ENCODE results near the gene DHRS13.

GRCh38 chr17:28860363-28860808 lies 42.5 kb downstream of the DHRS13 start:
- no peak for TF ChIP-seq GATA2 (IDR thresholded peaks at IDR 0.05; ENCODE audit: low read depth, low read length)
- TF ChIP-seq GATA3 (IDR thresholded peaks at IDR 0.05; ENCODE audit: low read depth, low read length) = no peak
